PC-3 (cell line): ENCODE data around the gene IGFL3. TPM values are rescaled to one million over a fixed set of nuclear protein-coding genes. Genes with fewer than 3 reads are reported as not detected.

ENCODE experiments used
- ATAC-seq: fragments of 200-7000 bp; cut with Tn5 transposase; 2 replicates; pipeline ENCODE4 v1.9.1; 2020; ENCODE audit warnings: mild to moderate bottlenecking, moderate library complexity
- BruUV-seq: library from RNA; stranded (reverse); fragments of 400-500 nt; replicated peaks from 2 replicates; lab custom pipeline; 2021; lab: Mats Ljungman, UMichigan
- CTCF ChIA-PET: fragments of 300-600 bp; sonication (Branson Sonifier 250); formaldehyde crosslinking; loops from one replicate; lab custom pipeline; 2022; ENCODE audit warnings: antibody characterized with exemption; lab: Charles Lee
- POLR2A ChIA-PET: fragments of 300-600 bp; sonication (Branson Sonifier 250); formaldehyde crosslinking; loops from one replicate; lab custom pipeline; 2022; ENCODE audit warnings: antibody characterized with exemption; ENCODE audit not compliant: unreplicated experiment; lab: Charles Lee
- DNase-seq: peaks from one replicate; pipeline ENCODE4 v3.0.0-alpha.2; 2015
- H2AFZ ChIP-seq: fragments of 300-600 bp; sonication (generic); 2 replicates; pipeline ENCODE4 v1.6.0; 2016; ENCODE audit warnings: antibody characterized with exemption, low read length
- H3F3A ChIP-seq: fragments of 300-600 bp; sonication (generic); one replicate; pipeline ENCODE4 v1.6.0; 2017; ENCODE audit warnings: antibody characterized with exemption, low read length, control low read depth, mild to moderate bottlenecking; ENCODE audit not compliant: unreplicated experiment
- H3K27ac ChIP-seq: fragments of 300-600 bp; sonication (generic); 2 replicates; pipeline ENCODE4 v1.5.1; 2016; ENCODE audit warnings: mild to moderate bottlenecking, low read length
- H3K27me3 ChIP-seq: fragments of 300-600 bp; sonication (generic); 2 replicates; pipeline ENCODE4 v1.6.1; 2016; ENCODE audit warnings: low read length, mixed read lengths
- H3K36me3 ChIP-seq: fragments of 300-600 bp; sonication (generic); 2 replicates; pipeline ENCODE4 v1.6.1; 2016; ENCODE audit warnings: low read depth, mixed run types, low read length, mixed read lengths
- H3K4me1 ChIP-seq: fragments of 300-600 bp; sonication (generic); 2 replicates; pipeline ENCODE4 v1.5.1; 2016; ENCODE audit warnings: low read length; ENCODE audit not compliant: insufficient read depth
- H3K4me2 ChIP-seq: fragments of 300-600 bp; sonication (generic); 2 replicates; pipeline ENCODE4 v1.6.0; 2016; ENCODE audit warnings: low read length
- H3K4me3 ChIP-seq: fragments of 300-600 bp; sonication (generic); 2 replicates; pipeline ENCODE4 v1.5.1; 2016; ENCODE audit warnings: mild to moderate bottlenecking, low read length, mixed read lengths
- H3K79me2 ChIP-seq: fragments of 300-600 bp; sonication (generic); 2 replicates; pipeline ENCODE4 v1.6.1; 2017; ENCODE audit warnings: low read length, mixed read lengths
- H3K9ac ChIP-seq: fragments of 300-600 bp; sonication (generic); 2 replicates; pipeline ENCODE4 v1.6.0; 2016; ENCODE audit warnings: mild to moderate bottlenecking, low read length
- H3K9me2 ChIP-seq: fragments of 300-600 bp; sonication (generic); replicated peaks from 2 replicates; pipeline ENCODE4 v1.6.1; 2016; ENCODE audit warnings: mixed run types, low read length, mixed read lengths
- H3K9me3 ChIP-seq: fragments of 300-600 bp; sonication (generic); 2 replicates; pipeline ENCODE4 v1.6.1; 2016; ENCODE audit warnings: low read length, mixed read lengths
- H4K20me1 ChIP-seq: fragments of 300-600 bp; sonication (generic); 2 replicates; pipeline ENCODE4 v1.6.1; 2016; ENCODE audit warnings: low read length, mixed read lengths
- CTCF ChIP-seq: fragments of 300-600 bp; sonication (generic); conservative IDR thresholded peaks from 2 replicates; pipeline ENCODE4 v1.5.1; 2017; ENCODE audit warnings: antibody characterized with exemption, low read depth, mild to moderate bottlenecking, low read length
- EZH2 ChIP-seq: fragments of 300-600 bp; sonication (generic); IDR thresholded peaks from one replicate; pipeline ENCODE4 v1.6.1; 2017; ENCODE audit warnings: antibody characterized with exemption, mild to moderate bottlenecking, low read length; ENCODE audit not compliant: unreplicated experiment
- EZH2phosphoT487 ChIP-seq: fragments of 300-600 bp; sonication (generic); IDR thresholded peaks from 2 replicates; pipeline ENCODE4 v1.6.1; 2018; ENCODE audit warnings: mild to moderate bottlenecking, antibody characterized with exemption, low read length, borderline replicate concordance
- intact Hi-C: fragments of 100-400 bp; cut with micrococcal nuclease; formaldehyde crosslinking; loops from 2 replicates; pipeline ENCODE4 v1.9.0; 2023
- total RNA-seq: library from RNA; depleted of rRNA; stranded (reverse); fragments of >200 nt; gene quantifications from 2 replicates; pipeline ENCODE4 v1.2.3, GENCODE V29; 2014

Gene IGFL3
- total RNA-seq, 1 experiment from 2014 or later: not detected

DNA sequence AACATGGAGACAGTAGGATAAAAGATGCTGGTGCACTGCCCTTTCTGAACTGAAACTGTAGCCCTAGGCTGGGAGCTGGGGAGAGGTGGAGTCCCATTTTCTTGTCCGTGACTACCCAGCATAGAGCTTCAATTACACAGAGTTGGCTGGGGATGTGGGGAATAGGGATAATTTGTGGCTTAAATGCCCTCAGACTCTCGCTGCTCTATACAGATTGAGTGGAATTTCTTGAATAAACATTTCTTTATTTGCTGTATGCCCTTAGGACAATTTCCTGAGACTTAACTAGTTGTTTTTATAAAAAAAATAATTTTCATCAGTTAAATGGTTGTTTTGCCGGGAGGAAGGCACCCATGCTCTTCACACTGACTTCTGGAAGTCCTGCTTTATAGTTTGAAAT lies 30.7 kb upstream of the IGFL3 start:
- Histone ChIP-seq H3F3A (no peaks in the 10 kb centered on the region), H3K27me3 (peaks cover 53% of the 10 kb centered on the region), H3K4me2 (no peak overlapping the region), H3K36me3 (no peaks in the 10 kb centered on the region), H3K4me3 (no peak overlapping the region), H3K9me3 (no peaks in the 10 kb centered on the region), H2AFZ (no peak overlapping the region), H3K4me1 (no peaks in the 10 kb centered on the region), H3K9ac (no peak overlapping the region), H4K20me1 (no peaks in the 10 kb centered on the region), H3K27ac (no peak overlapping the region), H3K9me2 (no peaks in the 10 kb centered on the region), H3K79me2 (no peaks in the 10 kb centered on the region)
- CTCF ChIA-PET: no interaction called here
- TF ChIP-seq CTCF (no peak), EZH2phosphoT487 (no peak), EZH2 (no peak)
- ATAC-seq (no peak), DNase-seq (no peak)
- BruUV-seq: no TSS peak
- POLR2A ChIA-PET: no interaction called here
- intact Hi-C loops: no loop called here

DNA sequence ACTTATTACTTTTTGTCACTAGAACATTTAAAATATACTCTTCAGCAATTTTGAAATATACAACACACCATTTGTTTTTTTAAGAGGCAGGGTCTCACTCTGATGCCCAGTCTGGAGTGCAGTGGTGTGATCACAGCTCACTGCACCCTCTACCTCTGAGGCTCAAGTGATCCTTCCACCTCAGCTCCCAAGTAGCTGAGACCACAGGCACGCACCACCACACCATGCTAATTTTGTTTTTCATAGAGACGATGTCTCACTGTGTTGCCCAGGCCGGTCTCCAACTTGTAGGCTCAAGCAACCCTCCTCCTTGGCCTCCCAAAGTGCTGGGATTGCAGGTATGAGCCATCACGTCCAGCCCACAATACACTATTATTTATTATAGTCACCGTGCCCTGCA lies 26.1 kb upstream of the IGFL3 start:
- H3K79me2 ChIP-seq: no peaks in the 10 kb centered on the region
- H3K4me3 ChIP-seq: no peak overlapping the region
- POLR2A ChIA-PET: interaction anchor here (0.6 kb wide), 1 partner anchor 264 kb away, joined by 7 read pairs; no protein-coding TSS in a partner anchor
- H3F3A ChIP-seq: no peaks in the 10 kb centered on the region
- no peaks in the 10 kb centered on the region for H3K36me3 ChIP-seq
- no peaks in the 10 kb centered on the region for H3K9me3 ChIP-seq
- no peak for ATAC-seq
- DNase-seq: no peak
- no peak overlapping the region for H3K9ac ChIP-seq
- no peaks in the 10 kb centered on the region for H3K9me2 ChIP-seq
- BruUV-seq: no TSS peak
- no peaks in the 10 kb centered on the region for H4K20me1 ChIP-seq
- H3K27me3 ChIP-seq: peaks cover 39% of the 10 kb centered on the region
- CTCF ChIA-PET: no interaction called here
- H2AFZ ChIP-seq: no peak overlapping the region
- H3K27ac ChIP-seq: no peak overlapping the region
- intact Hi-C loops: no loop called here
- TF ChIP-seq EZH2 (no peak), CTCF (no peak)
- H3K4me1 ChIP-seq: no peaks in the 10 kb centered on the region
- H3K4me2 ChIP-seq: no peak overlapping the region

DNA sequence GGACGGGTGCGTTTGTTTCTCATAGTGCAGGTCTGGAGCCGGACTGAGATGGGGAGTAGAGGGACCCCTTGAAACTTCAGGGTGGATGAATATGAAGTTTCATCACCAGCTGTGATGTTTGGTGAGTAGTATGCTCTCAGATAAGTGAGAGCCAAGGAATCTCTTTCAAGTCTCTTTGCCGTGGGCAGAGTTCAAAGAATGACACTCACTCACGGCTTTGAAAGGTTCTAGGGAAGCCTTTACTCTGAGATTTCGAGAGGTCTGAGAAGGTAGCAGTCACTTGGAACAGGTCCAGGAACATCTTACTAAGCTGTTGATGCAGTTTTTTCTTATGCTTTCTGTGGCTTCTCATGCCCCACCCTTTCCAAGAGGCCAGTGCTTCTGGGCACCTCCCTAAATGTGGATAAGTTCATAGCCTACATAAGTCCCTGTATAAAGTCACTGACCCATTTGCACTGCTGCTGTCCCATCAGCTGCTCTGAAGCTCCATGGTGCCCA lies 23.4 kb upstream of the IGFL3 start, which contains the start of gene IGFL2:
IGFL2 (plus strand) TSS at position 448 of the 498 bp plus-strand sequence; CDS start at position 489, 41 bp downstream.
- H3K27me3 ChIP-seq: peaks cover 27% of the 10 kb centered on the region
- no peak within 1 kb of the TSS for H3K4me2 ChIP-seq
- no peak within 1 kb of the TSS for H3K4me3 ChIP-seq
- no peaks in the 10 kb centered on the region for H3K4me1 ChIP-seq
- no peak within 1 kb of the TSS for H2AFZ ChIP-seq
- no peak for TF ChIP-seq EZH2phosphoT487
- no peak for TF ChIP-seq CTCF
- TF ChIP-seq EZH2: no peak
- H3K79me2 ChIP-seq: no peaks in the 10 kb centered on the region
- H4K20me1 ChIP-seq: no peaks in the 10 kb centered on the region
- H3K27ac ChIP-seq: no peak within 1 kb of the TSS
- no peaks in the 10 kb centered on the region for H3K9me2 ChIP-seq
- DNase-seq (peak; percentile 8), ATAC-seq (no peak)
- H3K9me3 ChIP-seq: no peaks in the 10 kb centered on the region
- POLR2A ChIA-PET: no interaction called here
- H3K36me3 ChIP-seq: no peaks in the 10 kb centered on the region
- H3F3A ChIP-seq: no peaks in the 10 kb centered on the region
- CTCF ChIA-PET: interaction anchor here (0.6 kb wide), 1 partner anchor 117 kb away, joined by 4 read pairs; no protein-coding TSS in a partner anchor
- BruUV-seq: no TSS peak
- no peak within 1 kb of the TSS for H3K9ac ChIP-seq
- intact Hi-C loops: no loop called here
